GM12801 (cell line): ENCODE measurements around the gene USP31.

ENCODE experiments used
- TF ChIP-seq, protein P1 (sequence below): IDR thresholded peaks from one replicate; pipeline ENCODE4 v1.5.1; 2011; ENCODE audit warnings: control low read depth; ENCODE audit not compliant: insufficient read length; ENCODE audit errors: extremely low read depth

USP31 gene

DNA sequence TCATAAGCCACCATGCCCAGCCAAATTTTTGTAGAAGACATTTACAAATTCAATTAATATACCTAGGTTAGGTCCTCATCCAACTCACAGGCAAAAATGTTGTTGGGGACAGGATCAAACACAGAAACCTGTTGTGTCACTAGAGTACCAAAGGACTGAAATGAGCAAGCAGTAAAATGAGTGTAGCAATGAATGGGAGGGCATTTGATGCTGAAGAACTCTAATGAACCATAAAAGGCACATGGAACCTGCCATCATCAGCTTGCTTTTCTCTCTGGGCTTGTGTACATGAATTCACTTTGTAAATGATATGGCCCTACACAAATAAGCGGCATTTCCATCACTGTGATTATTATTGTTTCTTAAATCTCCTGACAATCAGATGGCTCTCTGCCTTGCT is 17.8 kb downstream of the USP31 start:
- TF ChIP-seq, protein P1, sequence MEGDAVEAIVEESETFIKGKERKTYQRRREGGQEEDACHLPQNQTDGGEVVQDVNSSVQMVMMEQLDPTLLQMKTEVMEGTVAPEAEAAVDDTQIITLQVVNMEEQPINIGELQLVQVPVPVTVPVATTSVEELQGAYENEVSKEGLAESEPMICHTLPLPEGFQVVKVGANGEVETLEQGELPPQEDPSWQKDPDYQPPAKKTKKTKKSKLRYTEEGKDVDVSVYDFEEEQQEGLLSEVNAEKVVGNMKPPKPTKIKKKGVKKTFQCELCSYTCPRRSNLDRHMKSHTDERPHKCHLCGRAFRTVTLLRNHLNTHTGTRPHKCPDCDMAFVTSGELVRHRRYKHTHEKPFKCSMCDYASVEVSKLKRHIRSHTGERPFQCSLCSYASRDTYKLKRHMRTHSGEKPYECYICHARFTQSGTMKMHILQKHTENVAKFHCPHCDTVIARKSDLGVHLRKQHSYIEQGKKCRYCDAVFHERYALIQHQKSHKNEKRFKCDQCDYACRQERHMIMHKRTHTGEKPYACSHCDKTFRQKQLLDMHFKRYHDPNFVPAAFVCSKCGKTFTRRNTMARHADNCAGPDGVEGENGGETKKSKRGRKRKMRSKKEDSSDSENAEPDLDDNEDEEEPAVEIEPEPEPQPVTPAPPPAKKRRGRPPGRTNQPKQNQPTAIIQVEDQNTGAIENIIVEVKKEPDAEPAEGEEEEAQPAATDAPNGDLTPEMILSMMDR: no peak

DNA sequence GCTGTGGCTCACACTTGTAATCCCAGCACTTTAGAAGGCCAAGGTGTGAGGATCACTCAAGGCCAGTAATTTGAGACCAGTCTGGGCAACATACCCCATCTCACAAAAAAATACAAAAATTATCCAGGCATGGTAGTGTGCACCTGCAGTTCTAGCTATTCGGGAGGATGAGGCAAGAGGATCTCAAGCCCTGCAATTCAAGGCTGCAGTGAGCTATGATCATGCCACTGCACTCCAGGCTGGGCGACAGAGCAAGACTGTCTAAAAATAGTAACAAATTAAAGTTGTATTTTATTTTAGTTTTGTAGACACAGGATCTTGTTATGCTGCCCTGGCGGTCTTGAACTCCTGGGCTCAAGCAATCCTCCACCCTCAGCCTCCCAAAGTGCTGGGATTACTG is 18.2 kb downstream of the USP31 start:
- TF ChIP-seq, protein P1: no peak

GRCh38 chr16:23129686-23130085 is 19.6 kb downstream of the USP31 start:
- TF ChIP-seq, protein P1: no peak

GRCh38 chr16:23128056-23128455 is 21.2 kb downstream of the USP31 start:
- TF ChIP-seq, protein P1: no peak

- TF ChIP-seq, protein P1: no peak
These were observed 24.0 kb downstream of the USP31 start for GRCh38 chr16:23125277-23125676.

DNA sequence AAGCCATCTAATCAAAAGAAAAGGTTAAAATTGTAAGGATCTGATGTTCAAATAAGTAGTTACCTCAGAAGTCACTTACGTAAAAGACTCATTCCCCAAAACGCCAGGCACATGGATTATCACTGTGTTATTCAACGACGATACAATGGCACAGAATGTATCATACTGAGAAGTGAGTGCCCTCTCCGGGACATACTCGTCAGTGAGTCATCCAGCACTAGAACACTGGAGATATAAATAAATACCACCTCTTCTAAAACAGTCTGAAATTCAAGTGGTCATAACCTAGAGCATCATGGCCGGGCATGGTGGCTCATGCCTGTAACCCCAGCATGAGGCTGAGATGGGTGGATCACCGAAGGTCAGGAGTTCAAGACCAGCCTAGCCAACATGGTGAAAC is 24.9 kb downstream of the USP31 start:
- TF ChIP-seq, protein P1: no peak

DNA sequence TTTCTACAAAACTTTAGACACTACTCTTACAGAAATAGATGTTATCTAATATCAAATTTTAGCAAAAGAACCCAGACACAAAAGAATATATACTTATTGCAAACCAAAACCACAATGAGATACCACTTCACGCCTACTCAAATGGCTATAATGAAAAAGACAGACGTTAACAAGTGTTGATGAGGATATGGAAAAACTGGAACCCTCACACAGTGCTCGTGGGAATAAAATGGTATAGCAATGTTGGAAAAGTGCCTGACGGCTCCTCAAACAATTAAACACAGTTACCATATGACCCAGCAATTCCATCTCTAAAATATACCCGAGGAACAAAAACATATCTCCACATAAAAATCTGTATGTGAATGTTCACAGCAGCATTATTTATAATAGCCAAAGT is 27.1 kb downstream of the USP31 start:
- TF ChIP-seq, protein P1: no peak

- TF ChIP-seq, protein P1: no peak
These were observed 28.2 kb downstream of the USP31 start for GRCh38 chr16:23121024-23121423.
